ENCODE results near the gene TMEM18. TPM values are rescaled to one million over a fixed set of nuclear protein-coding genes. Genes with fewer than 3 reads are reported as not detected.
A peak's percentile ranks its signal among the peaks of the same experiment; 100 is the strongest.

TMEM18 gene
- polyA plus RNA-seq, 1 of the 3 experiments (the other 2 are of a cell fraction), result 29.3 TPM

DNA sequence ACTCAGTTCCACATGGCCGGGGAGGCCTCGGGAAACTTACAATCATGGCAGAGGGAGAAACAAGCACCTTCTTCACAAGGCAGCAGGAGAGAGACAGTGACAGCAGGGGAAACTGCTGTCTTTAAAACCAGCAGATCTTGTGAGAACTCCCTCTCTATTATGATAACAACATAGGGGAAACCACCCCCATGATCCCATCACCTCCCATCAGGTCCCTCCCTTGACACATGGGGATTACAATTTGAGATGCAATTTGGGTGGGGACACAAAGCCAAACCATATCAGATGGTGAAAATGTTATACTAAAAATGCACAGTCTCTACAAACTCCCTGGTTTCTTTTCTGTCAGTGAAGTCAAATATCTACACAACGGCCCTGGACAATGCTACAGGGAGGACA, 9.2 kb downstream of the TMEM18 start (continued):
- TF ChIP-seq, protein P1, sequence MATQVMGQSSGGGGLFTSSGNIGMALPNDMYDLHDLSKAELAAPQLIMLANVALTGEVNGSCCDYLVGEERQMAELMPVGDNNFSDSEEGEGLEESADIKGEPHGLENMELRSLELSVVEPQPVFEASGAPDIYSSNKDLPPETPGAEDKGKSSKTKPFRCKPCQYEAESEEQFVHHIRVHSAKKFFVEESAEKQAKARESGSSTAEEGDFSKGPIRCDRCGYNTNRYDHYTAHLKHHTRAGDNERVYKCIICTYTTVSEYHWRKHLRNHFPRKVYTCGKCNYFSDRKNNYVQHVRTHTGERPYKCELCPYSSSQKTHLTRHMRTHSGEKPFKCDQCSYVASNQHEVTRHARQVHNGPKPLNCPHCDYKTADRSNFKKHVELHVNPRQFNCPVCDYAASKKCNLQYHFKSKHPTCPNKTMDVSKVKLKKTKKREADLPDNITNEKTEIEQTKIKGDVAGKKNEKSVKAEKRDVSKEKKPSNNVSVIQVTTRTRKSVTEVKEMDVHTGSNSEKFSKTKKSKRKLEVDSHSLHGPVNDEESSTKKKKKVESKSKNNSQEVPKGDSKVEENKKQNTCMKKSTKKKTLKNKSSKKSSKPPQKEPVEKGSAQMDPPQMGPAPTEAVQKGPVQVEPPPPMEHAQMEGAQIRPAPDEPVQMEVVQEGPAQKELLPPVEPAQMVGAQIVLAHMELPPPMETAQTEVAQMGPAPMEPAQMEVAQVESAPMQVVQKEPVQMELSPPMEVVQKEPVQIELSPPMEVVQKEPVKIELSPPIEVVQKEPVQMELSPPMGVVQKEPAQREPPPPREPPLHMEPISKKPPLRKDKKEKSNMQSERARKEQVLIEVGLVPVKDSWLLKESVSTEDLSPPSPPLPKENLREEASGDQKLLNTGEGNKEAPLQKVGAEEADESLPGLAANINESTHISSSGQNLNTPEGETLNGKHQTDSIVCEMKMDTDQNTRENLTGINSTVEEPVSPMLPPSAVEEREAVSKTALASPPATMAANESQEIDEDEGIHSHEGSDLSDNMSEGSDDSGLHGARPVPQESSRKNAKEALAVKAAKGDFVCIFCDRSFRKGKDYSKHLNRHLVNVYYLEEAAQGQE (IDR thresholded peaks at IDR 0.05; ENCODE audit: low read depth, low read length), result no peak
- TF ChIP-seq TEAD4 (IDR thresholded peaks at IDR 0.05; ENCODE audit: borderline replicate concordance, insufficient read depth) (no peak), CHD2 (IDR thresholded peaks at IDR 0.05; ENCODE audit: low read length, partially characterized antibody) (no peak), RCOR1 (IDR thresholded peaks at IDR 0.05; ENCODE audit: low read length) (no peak), RAD21 (IDR thresholded peaks at IDR 0.05; ENCODE audit: low read length) (no peak), FOXJ3 (CRISPR knock-in tag; IDR thresholded peaks at IDR 0.05) (no peak)
- TF ChIP-seq, protein P2, sequence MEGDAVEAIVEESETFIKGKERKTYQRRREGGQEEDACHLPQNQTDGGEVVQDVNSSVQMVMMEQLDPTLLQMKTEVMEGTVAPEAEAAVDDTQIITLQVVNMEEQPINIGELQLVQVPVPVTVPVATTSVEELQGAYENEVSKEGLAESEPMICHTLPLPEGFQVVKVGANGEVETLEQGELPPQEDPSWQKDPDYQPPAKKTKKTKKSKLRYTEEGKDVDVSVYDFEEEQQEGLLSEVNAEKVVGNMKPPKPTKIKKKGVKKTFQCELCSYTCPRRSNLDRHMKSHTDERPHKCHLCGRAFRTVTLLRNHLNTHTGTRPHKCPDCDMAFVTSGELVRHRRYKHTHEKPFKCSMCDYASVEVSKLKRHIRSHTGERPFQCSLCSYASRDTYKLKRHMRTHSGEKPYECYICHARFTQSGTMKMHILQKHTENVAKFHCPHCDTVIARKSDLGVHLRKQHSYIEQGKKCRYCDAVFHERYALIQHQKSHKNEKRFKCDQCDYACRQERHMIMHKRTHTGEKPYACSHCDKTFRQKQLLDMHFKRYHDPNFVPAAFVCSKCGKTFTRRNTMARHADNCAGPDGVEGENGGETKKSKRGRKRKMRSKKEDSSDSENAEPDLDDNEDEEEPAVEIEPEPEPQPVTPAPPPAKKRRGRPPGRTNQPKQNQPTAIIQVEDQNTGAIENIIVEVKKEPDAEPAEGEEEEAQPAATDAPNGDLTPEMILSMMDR (IDR thresholded peaks at IDR 0.05), result no peak

DNA sequence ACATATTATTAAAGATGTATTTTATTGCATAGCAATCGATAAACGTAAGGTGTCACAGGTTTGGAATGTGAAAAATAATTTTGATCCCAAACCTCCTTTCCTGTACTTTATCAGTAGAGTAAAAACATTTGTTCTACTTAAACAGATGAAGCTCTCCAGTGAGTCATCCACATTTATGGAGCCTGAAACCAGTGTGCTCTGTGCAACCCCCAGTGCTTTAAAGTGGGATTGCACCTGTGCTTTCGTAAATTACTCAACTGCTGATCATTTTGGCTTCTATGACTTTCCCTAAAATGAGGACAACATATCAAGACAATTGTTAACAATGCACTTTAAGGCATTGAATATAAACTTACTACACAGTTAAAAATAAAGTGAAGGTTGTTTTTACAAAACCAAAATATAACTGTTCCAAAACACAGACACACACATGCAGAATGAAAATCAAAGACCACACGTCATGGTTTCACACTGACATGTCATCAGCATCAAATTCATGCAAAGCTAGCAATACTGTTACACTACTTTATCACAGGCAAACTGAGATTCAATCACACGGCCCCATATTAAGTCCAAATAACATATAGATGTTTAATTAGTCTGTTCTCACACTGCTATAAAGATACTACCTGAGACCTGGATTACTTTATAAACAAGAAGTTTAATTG, 9.7 kb downstream of the TMEM18 start:
- 79% methylated on average over 5 of the region's 5 CpGs for WGBS (ENCODE audit: low lambda C conversion rate)
- Histone ChIP-seq H3K27me3 (ENCODE audit: insufficient read depth) (no peaks in the 10 kb centered on the region), H3K9ac (no peak overlapping the region), H3K36me3 (replicated peaks in 1 of 2; ENCODE audit: control insufficient read depth in 1 of 2, insufficient read depth in 2 of 2, low read length in 1 of 2) (peaks cover 54 to 75% of the 10 kb centered on the region in 2 experiments), H4K20me1 (ENCODE audit: insufficient read depth) (no peaks in the 10 kb centered on the region), H3K79me2 (ENCODE audit: insufficient read depth) (peaks cover 11% of the 10 kb centered on the region; the same call in 1 of the 2 replicates), H3K4me1 (ENCODE audit: control insufficient read depth in 1 of 2, insufficient read depth in 2 of 2, low read depth in 1 of 2, low read length in 1 of 2) (no peaks in the 10 kb centered on the region), H3K4me2 (no peak overlapping the region), H3K4me3 (ENCODE audit: low read depth in 2 of 2, low read length in 1 of 2) (no peak overlapping the region), H2AFZ (ENCODE audit: low read depth) (no peak overlapping the region), H3F3A (replicated peaks; ENCODE audit: insufficient read depth) (peaks cover under 1% of the 10 kb centered on the region), H3K9me3 (no peaks in the 10 kb centered on the region), H3K27ac (ENCODE audit: low read depth in 2 of 2, low read length in 1 of 2) (no peak overlapping the region), H3K9me2 (no peaks in the 10 kb centered on the region)
- ChIA-PET CTCF (interaction anchor here (0.6 to 2.5 kb wide), 16 partner anchors 9 to 883 kb away, joined by 3 to 21 read pairs (median 4); no protein-coding TSS in a partner anchor), POLR2A (interaction anchor here (0.7 kb wide), 1 partner anchor 18 kb away, joined by 3 read pairs; no protein-coding TSS in a partner anchor)
- TF ChIP-seq TCF12 (IDR thresholded peaks at IDR 0.05), result peak; percentile 15; the same call in 1 of the 2 replicates
- TF ChIP-seq SMC3 (IDR thresholded peaks at IDR 0.05; ENCODE audit: low read depth, low read length), result peak; percentile 45
- TF ChIP-seq, protein P2 (IDR thresholded peaks at IDR 0.05), result peak; percentile 74
- peak; percentile 72 for TF ChIP-seq RAD21 (IDR thresholded peaks at IDR 0.05; ENCODE audit: low read length)
- no peak for TF ChIP-seq EP300 (IDR thresholded peaks at IDR 0.05; ENCODE audit: borderline replicate concordance in 1 of 2, low read depth in 1 of 2, low read length in 1 of 2)
- no peak for TF ChIP-seq TAF1 (IDR thresholded peaks at IDR 0.05; ENCODE audit: borderline replicate concordance, low read depth, low read length)
- peak; percentile 88; the same call in 1 of the 2 replicates for TF ChIP-seq FOSL2 (IDR thresholded peaks at IDR 0.05; ENCODE audit: borderline replicate concordance, low read depth)
- TF ChIP-seq JUND (IDR thresholded peaks at IDR 0.05), result peak; percentile 63
- DNase-seq, result peak; percentile 76

All from SK-N-SH (cell line).